SU-DHL-6 (cell line): Measurements from ENCODE around the gene CNTN5.

Experiments
- H2AFZ ChIP-seq: fragments of 200-600 bp; sonication (generic); 2 replicates; pipeline ENCODE4 v1.6.1; 2014; ENCODE audit warnings: low read depth, mild to moderate bottlenecking, moderate library complexity, mixed read lengths, antibody characterized with exemption, low read length; ENCODE audit not compliant: severe bottlenecking
- H3F3A ChIP-seq: fragments of 200-600 bp; shearing (Covaris generic); 2 replicates; pipeline ENCODE4 v1.6.0; 2016; ENCODE audit warnings: antibody characterized with exemption, mild to moderate bottlenecking; ENCODE audit not compliant: insufficient read depth
- H3K27ac ChIP-seq: fragments of 200-600 bp; sonication (generic); 2 replicates; pipeline ENCODE4 v1.5.1; 2016; ENCODE audit warnings: low read depth, mild to moderate bottlenecking, low read length, moderate library complexity, mixed read lengths
- H3K27me3 ChIP-seq: fragments of 200-600 bp; sonication (generic), shearing (Covaris generic); 2 replicates; pipeline ENCODE4 v1.6.0; 2014; ENCODE audit warnings: mild to moderate bottlenecking, low read length
- H3K36me3 ChIP-seq: fragments of 200-600 bp; sonication (generic); 2 replicates; pipeline ENCODE4 v1.6.1; 2014; ENCODE audit warnings: mild to moderate bottlenecking, low read length, mixed read lengths
- H3K4me2 ChIP-seq: fragments of 300-600, 200-600 bp; shearing (Covaris generic), sonication (generic); 2 replicates; pipeline ENCODE4 v1.6.0; 2014; ENCODE audit warnings: low read length, low read depth, mild to moderate bottlenecking; ENCODE audit not compliant: poor library complexity, severe bottlenecking
- H3K4me3 ChIP-seq: fragments of 200-600 bp; sonication (generic); 2 replicates; pipeline ENCODE4 v1.5.1; 2014; ENCODE audit warnings: antibody characterized with exemption, low read length, mild to moderate bottlenecking, mixed read lengths; ENCODE audit not compliant: insufficient read depth, poor library complexity, severe bottlenecking
- H3K79me2 ChIP-seq: fragments of 200-600 bp; sonication (generic); 2 replicates; pipeline ENCODE4 v1.6.1; 2014; ENCODE audit warnings: mild to moderate bottlenecking, low read length, moderate library complexity; ENCODE audit not compliant: insufficient read depth
- H3K9ac ChIP-seq: fragments of 200-600 bp; sonication (generic); 2 replicates; pipeline ENCODE4 v1.7.0; 2014; ENCODE audit warnings: mild to moderate bottlenecking, low read length
- H3K9me2 ChIP-seq: fragments of 200-600 bp; sonication (generic); replicated peaks from 2 replicates; pipeline ENCODE4 v1.6.1; 2014; ENCODE audit warnings: low read length; ENCODE audit not compliant: insufficient read depth
- H3K9me3 ChIP-seq: fragments of 200-600 bp; sonication (generic); 2 replicates; pipeline ENCODE4 v1.6.1; 2014; ENCODE audit warnings: low read length, mixed read lengths; ENCODE audit not compliant: insufficient read depth
- H4K20me1 ChIP-seq: fragments of 200-600 bp; sonication (generic); 2 replicates; pipeline ENCODE4 v1.6.1; 2014; ENCODE audit warnings: low read depth, mild to moderate bottlenecking, antibody characterized with exemption, low read length, moderate library complexity, mixed read lengths
- EZH2phosphoT487 ChIP-seq: fragments of 200-600 bp; sonication (generic), shearing (Covaris generic); conservative IDR thresholded peaks from 2 replicates; pipeline ENCODE4 v1.6.1; 2018; ENCODE audit warnings: mild to moderate bottlenecking, antibody characterized with exemption, low read length, moderate library complexity, mixed read lengths
- TF ChIP-seq, protein P1 (sequence below): fragments of 200-600 bp; sonication (generic); IDR thresholded peaks from one replicate; pipeline ENCODE4 v1.5.1; 2017; ENCODE audit warnings: antibody characterized with exemption, mild to moderate bottlenecking, low read length, moderate library complexity; ENCODE audit not compliant: insufficient read depth, poor library complexity, severe bottlenecking

Gene CNTN5

GRCh38 chr11:99208813-99209212 lies 188.1 kb downstream of the CNTN5 start:
- Histone ChIP-seq H2AFZ (no peak overlapping the region), H3K27ac (no peak overlapping the region), H3K9me2 (no peaks in the 10 kb centered on the region), H3K9ac (no peak overlapping the region), H3F3A (no peaks in the 10 kb centered on the region), H3K4me3 (no peak overlapping the region), H3K36me3 (no peaks in the 10 kb centered on the region), H3K79me2 (no peaks in the 10 kb centered on the region), H3K9me3 (no peaks in the 10 kb centered on the region), H3K4me2 (no peak overlapping the region), H3K27me3 (no peaks in the 10 kb centered on the region), H4K20me1 (no peaks in the 10 kb centered on the region)
- TF ChIP-seq, protein P1, sequence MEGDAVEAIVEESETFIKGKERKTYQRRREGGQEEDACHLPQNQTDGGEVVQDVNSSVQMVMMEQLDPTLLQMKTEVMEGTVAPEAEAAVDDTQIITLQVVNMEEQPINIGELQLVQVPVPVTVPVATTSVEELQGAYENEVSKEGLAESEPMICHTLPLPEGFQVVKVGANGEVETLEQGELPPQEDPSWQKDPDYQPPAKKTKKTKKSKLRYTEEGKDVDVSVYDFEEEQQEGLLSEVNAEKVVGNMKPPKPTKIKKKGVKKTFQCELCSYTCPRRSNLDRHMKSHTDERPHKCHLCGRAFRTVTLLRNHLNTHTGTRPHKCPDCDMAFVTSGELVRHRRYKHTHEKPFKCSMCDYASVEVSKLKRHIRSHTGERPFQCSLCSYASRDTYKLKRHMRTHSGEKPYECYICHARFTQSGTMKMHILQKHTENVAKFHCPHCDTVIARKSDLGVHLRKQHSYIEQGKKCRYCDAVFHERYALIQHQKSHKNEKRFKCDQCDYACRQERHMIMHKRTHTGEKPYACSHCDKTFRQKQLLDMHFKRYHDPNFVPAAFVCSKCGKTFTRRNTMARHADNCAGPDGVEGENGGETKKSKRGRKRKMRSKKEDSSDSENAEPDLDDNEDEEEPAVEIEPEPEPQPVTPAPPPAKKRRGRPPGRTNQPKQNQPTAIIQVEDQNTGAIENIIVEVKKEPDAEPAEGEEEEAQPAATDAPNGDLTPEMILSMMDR, result no peak
- TF ChIP-seq EZH2phosphoT487, result no peak

GRCh38 chr11:99229544-99229943 lies 208.8 kb downstream of the CNTN5 start:
- Histone ChIP-seq H3K9ac (no peak overlapping the region), H3K9me2 (no peaks in the 10 kb centered on the region), H2AFZ (no peak overlapping the region), H3F3A (no peaks in the 10 kb centered on the region), H3K79me2 (no peaks in the 10 kb centered on the region), H4K20me1 (no peaks in the 10 kb centered on the region), H3K4me2 (no peak overlapping the region), H3K9me3 (no peaks in the 10 kb centered on the region), H3K27ac (no peak overlapping the region), H3K36me3 (no peaks in the 10 kb centered on the region), H3K4me3 (no peak overlapping the region), H3K27me3 (no peaks in the 10 kb centered on the region)
- TF ChIP-seq, protein P1, result no peak
- no peak for TF ChIP-seq EZH2phosphoT487

- no peak for TF ChIP-seq EZH2phosphoT487
- TF ChIP-seq, protein P1, result no peak
- no peaks in the 10 kb centered on the region for H3K27me3 ChIP-seq
- H3K9me2 ChIP-seq, result no peaks in the 10 kb centered on the region
- H2AFZ ChIP-seq, result no peak overlapping the region
- H4K20me1 ChIP-seq, result no peaks in the 10 kb centered on the region
- H3K27ac ChIP-seq, result no peak overlapping the region
- H3K4me3 ChIP-seq, result no peak overlapping the region
- H3K9ac ChIP-seq, result no peak overlapping the region
- H3F3A ChIP-seq, result no peaks in the 10 kb centered on the region
- no peaks in the 10 kb centered on the region for H3K36me3 ChIP-seq
- no peaks in the 10 kb centered on the region for H3K9me3 ChIP-seq
- no peaks in the 10 kb centered on the region for H3K79me2 ChIP-seq
- no peak overlapping the region for H3K4me2 ChIP-seq
These were observed 213.8 kb downstream of the CNTN5 start for GRCh38 chr11:99234534-99234933.
